SH-SY5Y (cell line): Measurements from ENCODE around the gene RASSF7.

Experiments used
- GATA2 ChIP-seq: IDR thresholded peaks from 2 replicates; pipeline ENCODE4 v1.6.1; 2011; ENCODE audit warnings: mild to moderate bottlenecking, low read depth, low read length
- GATA3 ChIP-seq: IDR thresholded peaks from 2 replicates; pipeline ENCODE4 v1.6.1; 2011; ENCODE audit warnings: low read depth, mild to moderate bottlenecking, low read length, moderate library complexity

- TF ChIP-seq GATA2 (no peak), GATA3 (no peak)
These were observed 20.0 kb upstream of the RASSF7 start for GRCh38 chr11:540583-541432.
